A549 (cell line): ENCODE results near the gene CXCL10.

Experiments used
- GATA3 ChIP-seq: IDR thresholded peaks from 2 replicates; pipeline ENCODE4 v1.6.1; 2012; ENCODE audit warnings: borderline replicate concordance
- MAFK ChIP-seq: fragments of 450-650 bp; IDR thresholded peaks from 2 replicates; pipeline ENCODE4 v1.6.1; 2014; ENCODE audit not compliant: partially characterized antibody
- MAZ ChIP-seq: fragments of 150-350 bp; IDR thresholded peaks from 2 replicates; pipeline ENCODE4 v1.6.1; 2014; ENCODE audit warnings: antibody characterized with exemption, low read depth, low read length, borderline replicate concordance
- MYC ChIP-seq: IDR thresholded peaks from 2 replicates; pipeline ENCODE4 v1.6.1; 2012; ENCODE audit warnings: mild to moderate bottlenecking, inconsistent platforms, low read length, improper control_type of control experiment, borderline replicate concordance
- POLR2A ChIP-seq: IDR thresholded peaks from 2 replicates; pipeline ENCODE4 v1.6.1; 2012; ENCODE audit warnings: mild to moderate bottlenecking, low read length
- USF2 ChIP-seq: fragments of 450-650 bp; IDR thresholded peaks from 2 replicates; pipeline ENCODE4 v1.6.1; 2014; ENCODE audit warnings: antibody characterized with exemption
- ZNF302 ChIP-seq: fragments of 250-450 bp; sonication (Bioruptor Pico); IDR thresholded peaks from 2 replicates; pipeline ENCODE4 v1.9.0; 2021; ENCODE audit warnings: inconsistent platforms, mild to moderate bottlenecking, moderate library complexity
- TF ChIP-seq, protein P1 (sequence below): fragments of 200-600 bp; sonication (generic); IDR thresholded peaks from 2 replicates; pipeline ENCODE4 v1.6.1; 2016; ENCODE audit warnings: antibody characterized with exemption, mild to moderate bottlenecking, moderate library complexity
- TF ChIP-seq, protein P2 (sequence below): fragments of >200 bp; sonication (Bioruptor Twin); formaldehyde crosslinking; IDR thresholded peaks from 3 replicates; pipeline ENCODE4 v1.5.1; 2016

GRCh38 chr4:75997081-75997480 is 26.2 kb downstream of the CXCL10 start:
- TF ChIP-seq, protein P1, sequence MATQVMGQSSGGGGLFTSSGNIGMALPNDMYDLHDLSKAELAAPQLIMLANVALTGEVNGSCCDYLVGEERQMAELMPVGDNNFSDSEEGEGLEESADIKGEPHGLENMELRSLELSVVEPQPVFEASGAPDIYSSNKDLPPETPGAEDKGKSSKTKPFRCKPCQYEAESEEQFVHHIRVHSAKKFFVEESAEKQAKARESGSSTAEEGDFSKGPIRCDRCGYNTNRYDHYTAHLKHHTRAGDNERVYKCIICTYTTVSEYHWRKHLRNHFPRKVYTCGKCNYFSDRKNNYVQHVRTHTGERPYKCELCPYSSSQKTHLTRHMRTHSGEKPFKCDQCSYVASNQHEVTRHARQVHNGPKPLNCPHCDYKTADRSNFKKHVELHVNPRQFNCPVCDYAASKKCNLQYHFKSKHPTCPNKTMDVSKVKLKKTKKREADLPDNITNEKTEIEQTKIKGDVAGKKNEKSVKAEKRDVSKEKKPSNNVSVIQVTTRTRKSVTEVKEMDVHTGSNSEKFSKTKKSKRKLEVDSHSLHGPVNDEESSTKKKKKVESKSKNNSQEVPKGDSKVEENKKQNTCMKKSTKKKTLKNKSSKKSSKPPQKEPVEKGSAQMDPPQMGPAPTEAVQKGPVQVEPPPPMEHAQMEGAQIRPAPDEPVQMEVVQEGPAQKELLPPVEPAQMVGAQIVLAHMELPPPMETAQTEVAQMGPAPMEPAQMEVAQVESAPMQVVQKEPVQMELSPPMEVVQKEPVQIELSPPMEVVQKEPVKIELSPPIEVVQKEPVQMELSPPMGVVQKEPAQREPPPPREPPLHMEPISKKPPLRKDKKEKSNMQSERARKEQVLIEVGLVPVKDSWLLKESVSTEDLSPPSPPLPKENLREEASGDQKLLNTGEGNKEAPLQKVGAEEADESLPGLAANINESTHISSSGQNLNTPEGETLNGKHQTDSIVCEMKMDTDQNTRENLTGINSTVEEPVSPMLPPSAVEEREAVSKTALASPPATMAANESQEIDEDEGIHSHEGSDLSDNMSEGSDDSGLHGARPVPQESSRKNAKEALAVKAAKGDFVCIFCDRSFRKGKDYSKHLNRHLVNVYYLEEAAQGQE: no peak
- TF ChIP-seq, protein P2, sequence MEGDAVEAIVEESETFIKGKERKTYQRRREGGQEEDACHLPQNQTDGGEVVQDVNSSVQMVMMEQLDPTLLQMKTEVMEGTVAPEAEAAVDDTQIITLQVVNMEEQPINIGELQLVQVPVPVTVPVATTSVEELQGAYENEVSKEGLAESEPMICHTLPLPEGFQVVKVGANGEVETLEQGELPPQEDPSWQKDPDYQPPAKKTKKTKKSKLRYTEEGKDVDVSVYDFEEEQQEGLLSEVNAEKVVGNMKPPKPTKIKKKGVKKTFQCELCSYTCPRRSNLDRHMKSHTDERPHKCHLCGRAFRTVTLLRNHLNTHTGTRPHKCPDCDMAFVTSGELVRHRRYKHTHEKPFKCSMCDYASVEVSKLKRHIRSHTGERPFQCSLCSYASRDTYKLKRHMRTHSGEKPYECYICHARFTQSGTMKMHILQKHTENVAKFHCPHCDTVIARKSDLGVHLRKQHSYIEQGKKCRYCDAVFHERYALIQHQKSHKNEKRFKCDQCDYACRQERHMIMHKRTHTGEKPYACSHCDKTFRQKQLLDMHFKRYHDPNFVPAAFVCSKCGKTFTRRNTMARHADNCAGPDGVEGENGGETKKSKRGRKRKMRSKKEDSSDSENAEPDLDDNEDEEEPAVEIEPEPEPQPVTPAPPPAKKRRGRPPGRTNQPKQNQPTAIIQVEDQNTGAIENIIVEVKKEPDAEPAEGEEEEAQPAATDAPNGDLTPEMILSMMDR: no peak
- no peak for TF ChIP-seq GATA3
- no peak for TF ChIP-seq POLR2A
- no peak for TF ChIP-seq MYC
- no peak for TF ChIP-seq MAFK
- no peak for TF ChIP-seq USF2
- TF ChIP-seq MAZ: no peak
- TF ChIP-seq ZNF302: no peak
